ENCODE measurements around the gene ARHGAP33.

DNA sequence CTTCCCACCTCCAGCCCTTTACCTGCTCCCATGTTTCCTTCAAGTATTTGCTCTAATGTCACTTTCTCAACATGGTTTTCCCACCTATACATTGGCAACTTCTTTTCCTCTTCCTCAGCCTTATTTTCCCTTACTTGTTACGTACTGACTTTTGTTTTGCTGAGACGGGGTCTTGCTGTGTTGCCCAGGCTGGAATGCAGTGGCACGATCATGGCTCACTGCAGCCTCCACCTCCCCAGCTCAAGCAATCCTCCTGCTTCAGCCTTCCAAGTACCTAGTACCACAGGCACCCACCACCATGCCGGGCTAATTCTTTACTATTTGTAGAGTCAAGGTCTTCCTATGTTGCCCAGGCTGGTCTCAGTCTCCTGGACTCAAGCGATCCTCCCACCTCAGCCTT is 32.3 kb downstream of the ARHGAP33 start:
- TF ChIP-seq, protein P1, sequence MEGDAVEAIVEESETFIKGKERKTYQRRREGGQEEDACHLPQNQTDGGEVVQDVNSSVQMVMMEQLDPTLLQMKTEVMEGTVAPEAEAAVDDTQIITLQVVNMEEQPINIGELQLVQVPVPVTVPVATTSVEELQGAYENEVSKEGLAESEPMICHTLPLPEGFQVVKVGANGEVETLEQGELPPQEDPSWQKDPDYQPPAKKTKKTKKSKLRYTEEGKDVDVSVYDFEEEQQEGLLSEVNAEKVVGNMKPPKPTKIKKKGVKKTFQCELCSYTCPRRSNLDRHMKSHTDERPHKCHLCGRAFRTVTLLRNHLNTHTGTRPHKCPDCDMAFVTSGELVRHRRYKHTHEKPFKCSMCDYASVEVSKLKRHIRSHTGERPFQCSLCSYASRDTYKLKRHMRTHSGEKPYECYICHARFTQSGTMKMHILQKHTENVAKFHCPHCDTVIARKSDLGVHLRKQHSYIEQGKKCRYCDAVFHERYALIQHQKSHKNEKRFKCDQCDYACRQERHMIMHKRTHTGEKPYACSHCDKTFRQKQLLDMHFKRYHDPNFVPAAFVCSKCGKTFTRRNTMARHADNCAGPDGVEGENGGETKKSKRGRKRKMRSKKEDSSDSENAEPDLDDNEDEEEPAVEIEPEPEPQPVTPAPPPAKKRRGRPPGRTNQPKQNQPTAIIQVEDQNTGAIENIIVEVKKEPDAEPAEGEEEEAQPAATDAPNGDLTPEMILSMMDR (IDR thresholded peaks at IDR 0.05) = no peak
- TF ChIP-seq POLR2AphosphoS5 (IDR thresholded peaks at IDR 0.05) = no peak
- no peak for TF ChIP-seq POLR2A (IDR thresholded peaks at IDR 0.05; ENCODE audit: low read depth)

Data from esophagus muscularis mucosa (tissue), 3 donors.